Parathyroid adenoma (tissue), 2 donors: ENCODE measurements around the gene EPHA4.

Experiments used
- H2AFZ ChIP-seq: fragments of 300-600 bp; sonication (generic); one replicate; pipeline ENCODE4 v1.7.0; 2017; ENCODE audit warnings: antibody characterized with exemption, mild to moderate bottlenecking
- H3K27ac ChIP-seq: fragments of 300-600 bp; sonication (generic); one replicate; pipeline ENCODE4 v1.7.0; 2017
- H3K27me3 ChIP-seq: fragments of 300-600 bp; sonication (generic); one replicate; pipeline ENCODE4 v1.7.0; 2017; ENCODE audit warnings: low read length; ENCODE audit not compliant: control insufficient read depth, insufficient read depth
- H3K36me3 ChIP-seq: fragments of 300-600 bp; sonication (generic); one replicate; pipeline ENCODE4 v1.7.0; 2017; ENCODE audit warnings: low read length; ENCODE audit not compliant: control insufficient read depth, insufficient read depth
- H3K4me1 ChIP-seq: fragments of 300-600 bp; sonication (generic); one replicate; pipeline ENCODE4 v1.7.0; 2017; ENCODE audit warnings: control low read depth
- H3K4me2 ChIP-seq: fragments of 300-600 bp; sonication (generic); one replicate; pipeline ENCODE4 v1.7.0; 2017; ENCODE audit warnings: low read length
- H3K4me3 ChIP-seq: fragments of 300-600 bp; sonication (generic); one replicate; pipeline ENCODE4 v1.7.0; 2017; ENCODE audit warnings: low read depth, low read length
- H3K79me2 ChIP-seq: fragments of 300-600 bp; sonication (generic); one replicate; pipeline ENCODE4 v1.7.0; 2017; ENCODE audit warnings: control low read depth
- H3K9ac ChIP-seq: fragments of 300-600 bp; sonication (generic); one replicate; pipeline ENCODE4 v1.7.0; 2017; ENCODE audit warnings: mild to moderate bottlenecking
- H3K9me3 ChIP-seq: fragments of 300-600 bp; sonication (generic); one replicate; pipeline ENCODE4 v1.7.0; 2017; ENCODE audit warnings: low read length; ENCODE audit not compliant: control insufficient read depth
- CTCF ChIP-seq: fragments of 300-600 bp; sonication (generic); IDR thresholded peaks from one replicate; pipeline ENCODE4 v1.7.0; 2017; ENCODE audit warnings: antibody characterized with exemption, mild to moderate bottlenecking
- donor health status: primary hyperparathyroidism.

Gene EPHA4

GRCh38 chr2:221529177-221529942, 42.7 kb downstream of the EPHA4 start:
- TF ChIP-seq CTCF = no peak
- Histone ChIP-seq H3K27ac (no peak overlapping the region), H3K9me3 (no peaks in the 10 kb centered on the region), H2AFZ (no peak overlapping the region), H3K9ac (no peak overlapping the region), H3K4me3 (no peak overlapping the region), H3K79me2 (no peaks in the 10 kb centered on the region), H3K4me1 (no peaks in the 10 kb centered on the region), H3K4me2 (peak overlapping the region; percentile 32), H3K36me3 (no peaks in the 10 kb centered on the region), H3K27me3 (no peaks in the 10 kb centered on the region)

GRCh38 chr2:221527776-221528309, 44.3 kb downstream of the EPHA4 start:
- H3K4me1 ChIP-seq = no peaks in the 10 kb centered on the region
- no peak overlapping the region for H3K9ac ChIP-seq
- no peak overlapping the region for H3K4me3 ChIP-seq
- no peaks in the 10 kb centered on the region for H3K9me3 ChIP-seq
- H3K79me2 ChIP-seq = no peaks in the 10 kb centered on the region
- H3K36me3 ChIP-seq = no peaks in the 10 kb centered on the region
- H2AFZ ChIP-seq = no peak overlapping the region
- TF ChIP-seq CTCF = no peak
- no peak overlapping the region for H3K27ac ChIP-seq
- H3K4me2 ChIP-seq = no peak overlapping the region
- no peaks in the 10 kb centered on the region for H3K27me3 ChIP-seq

GRCh38 chr2:221524158-221524557, 47.9 kb downstream of the EPHA4 start:
- H3K36me3 ChIP-seq = no peaks in the 10 kb centered on the region
- no peak overlapping the region for H3K9ac ChIP-seq
- H3K4me1 ChIP-seq = no peaks in the 10 kb centered on the region
- H3K9me3 ChIP-seq = no peaks in the 10 kb centered on the region
- H3K79me2 ChIP-seq = no peaks in the 10 kb centered on the region
- H3K4me3 ChIP-seq = no peak overlapping the region
- H3K4me2 ChIP-seq = no peak overlapping the region
- no peak overlapping the region for H3K27ac ChIP-seq
- no peaks in the 10 kb centered on the region for H3K27me3 ChIP-seq
- TF ChIP-seq CTCF = no peak
- no peak overlapping the region for H2AFZ ChIP-seq

- Histone ChIP-seq H3K79me2 (no peaks in the 10 kb centered on the region), H3K9ac (no peak overlapping the region), H3K36me3 (no peaks in the 10 kb centered on the region), H3K4me3 (no peak overlapping the region), H3K27me3 (no peaks in the 10 kb centered on the region), H3K4me1 (peaks cover 4% of the 10 kb centered on the region), H3K4me2 (no peak overlapping the region), H3K27ac (no peak overlapping the region), H3K9me3 (no peaks in the 10 kb centered on the region), H2AFZ (no peak overlapping the region)
- TF ChIP-seq CTCF = no peak
Observed at GRCh38 chr2:221521233-221521845, 50.8 kb downstream of the EPHA4 start.
